Fibroblast of skin of scalp (primary cell): Measurements from ENCODE around the gene PTPRE.

Source experiments
- DNase-seq: peaks from one replicate; pipeline ENCODE4 v3.0.0-alpha.2; 2013

The PTPRE gene

GRCh38 chr10:127959428-127959827 is 52.5 kb downstream of the PTPRE start:
- no peak for DNase-seq

GRCh38 chr10:127961071-127961470 is 54.2 kb downstream of the PTPRE start:
- no peak for DNase-seq

- DNase-seq = no peak
Observed at GRCh38 chr10:127962205-127962604, 55.3 kb downstream of the PTPRE start.

- no peak for DNase-seq
Observed at GRCh38 chr10:127963136-127963535, 56.2 kb downstream of the PTPRE start.

- DNase-seq = no peak
Observed at GRCh38 chr10:127964621-127965020, 57.7 kb downstream of the PTPRE start.

- DNase-seq = no peak
Observed at GRCh38 chr10:127966875-127967274, 60.0 kb downstream of the PTPRE start.

GRCh38 chr10:127968027-127968441 is 61.1 kb downstream of the PTPRE start:
- no peak for DNase-seq

GRCh38 chr10:127968659-127969058 is 61.8 kb downstream of the PTPRE start:
- DNase-seq = no peak

GRCh38 chr10:127971101-127971946 is 64.4 kb downstream of the PTPRE start:
- no peak for DNase-seq

- no peak for DNase-seq
Observed at GRCh38 chr10:127971963-127972615, 65.2 kb downstream of the PTPRE start.

- no peak for DNase-seq
Observed at GRCh38 chr10:127972751-127973357, 66.0 kb downstream of the PTPRE start.

GRCh38 chr10:127973791-127974311 is 66.9 kb downstream of the PTPRE start:
- no peak for DNase-seq

- DNase-seq = no peak
Observed at GRCh38 chr10:127974911-127975310, 68.0 kb downstream of the PTPRE start.

- DNase-seq = no peak
Observed at GRCh38 chr10:127976286-127976685, 69.4 kb downstream of the PTPRE start.

- no peak for DNase-seq
Observed at GRCh38 chr10:127976701-127977356, 69.9 kb downstream of the PTPRE start.

- peak; percentile 14 for DNase-seq
Observed at GRCh38 chr10:127977357-127978009, 70.6 kb downstream of the PTPRE start.

- DNase-seq = no peak
Observed at GRCh38 chr10:127978481-127978880, 71.6 kb downstream of the PTPRE start.

- DNase-seq = no peak
Observed at GRCh38 chr10:127979045-127979444, 72.1 kb downstream of the PTPRE start.

GRCh38 chr10:127979566-127979965 is 72.7 kb downstream of the PTPRE start:
- DNase-seq = no peak

- no peak for DNase-seq
Observed at GRCh38 chr10:127980898-127981297, 74.0 kb downstream of the PTPRE start.

- no peak for DNase-seq
Observed at GRCh38 chr10:127982601-127983000, 75.7 kb downstream of the PTPRE start.
